Lung (tissue), 13 donors: Measurements from ENCODE around the gene NRROS. TPM values are rescaled to one million over a fixed set of nuclear protein-coding genes. Genes with fewer than 3 reads are reported as not detected.

ENCODE experiments used
- ATAC-seq: fragments of 200-7000 bp; cut with Tn5 transposase; one replicate; pipeline ENCODE4 v1.9.1; 2020; ENCODE audit warnings: moderate number of reproducible peaks; ENCODE audit not compliant: insufficient read depth, low FRiP score
- DNase-seq, 3 donors: peaks; one replicate each; pipeline ENCODE4 v3.0.0-alpha.2; 2013 to 2017
- H3K27ac ChIP-seq, 2 donors: one replicate each; pipeline ENCODE4 v1.5.1; 2013; ENCODE audit warnings: mild to moderate bottlenecking in 2 of 2, moderate library complexity in 2 of 2, control low read depth in 1 of 2, inconsistent platforms in 1 of 2, low read depth in 1 of 2, low read length in 1 of 2
- H3K27me3 ChIP-seq, 3 donors: one replicate each; pipeline ENCODE4 v1.5.1; 2013; ENCODE audit warnings: low read length in 2 of 3; ENCODE audit not compliant: control insufficient read depth in 3 of 3, insufficient read depth in 3 of 3
- H3K36me3 ChIP-seq, 4 donors: one replicate each; pipeline ENCODE4 v1.5.1; 2013; ENCODE audit warnings: low read length in 4 of 4, mild to moderate bottlenecking in 1 of 4, moderate library complexity in 1 of 4; ENCODE audit not compliant: control insufficient read depth in 4 of 4, insufficient read depth in 4 of 4
- H3K4me1 ChIP-seq, 5 donors: one replicate each; pipeline ENCODE4 v1.5.1; 2013; ENCODE audit warnings: low read length in 5 of 5, mild to moderate bottlenecking in 2 of 5, moderate library complexity in 1 of 5; ENCODE audit not compliant: control insufficient read depth in 5 of 5, insufficient read depth in 5 of 5
- H3K4me3 ChIP-seq: one replicate; pipeline ENCODE4 v1.5.1; 2013; ENCODE audit warnings: mild to moderate bottlenecking, control low read depth, moderate library complexity
- H3K9ac ChIP-seq, 2 donors: one replicate each; pipeline ENCODE4 v1.5.1; 2013; ENCODE audit warnings: low read length in 2 of 2, control low read depth in 1 of 2; ENCODE audit not compliant: insufficient read depth in 1 of 2
- H3K9me3 ChIP-seq, 4 donors: one replicate each; pipeline ENCODE4 v1.5.1; 2013; ENCODE audit warnings: low read length in 3 of 4, mild to moderate bottlenecking in 1 of 4, moderate library complexity in 1 of 4; ENCODE audit not compliant: control insufficient read depth in 4 of 4, insufficient read depth in 3 of 4
- CTCF ChIP-seq: IDR thresholded peaks from 2 replicates; pipeline ENCODE4 v1.5.1; 2012; ENCODE audit warnings: mild to moderate bottlenecking; ENCODE audit errors: control extremely low read depth, extremely low read depth
- WGBS, 2 donors: extraction: QIAGEN DNeasy Blood & Tissue Kit; methylation state at CpG; one replicate each; pipeline ENCODE4 v1.1.7; 2013; 5-methylcytosine and 5-hydroxymethylcytosine counted together
- polyA plus RNA-seq, 2 donors: library from polyadenylated mRNA; stranded (reverse); fragments of 200-250 nt; gene quantifications; one replicate each; pipeline ENCODE4 v1.2.1, GENCODE V29; 2013
- small RNA-seq: library from RNA; depleted of rRNA; stranded (forward); fragments of <200 nt; gene quantifications from one replicate; pipeline ENCODE3, GENCODE V24; 2014; ENCODE audit warnings: low replicate concordance
- total RNA-seq, 2 donors: library from RNA; depleted of rRNA in 1 of 2; stranded (reverse); fragments of >200 nt in 1 of 2; gene quantifications; one replicate each; pipeline ENCODE4 v1.2.1, GENCODE V29; 2014 to 2021
- donor health status: control.
- donor health status: control.
- donor health status: Bipolar disorder and iron deficiency.
- donor health status: healthy.
- donor health status: DM: yes; HTN: yes; CAD: no.

The NRROS gene
- total and polyA plus RNA-seq, 4 donors, result 6.6 to 17.6 (median 13.0) TPM

GRCh38 chr3:196707566-196707965 is 68.1 kb downstream of the NRROS start:
- Histone ChIP-seq H3K36me3 (no peaks in the 10 kb centered on the region), H3K27ac (no peak overlapping the region), H3K9me3 (no peaks in the 10 kb centered on the region), H3K4me1 (peaks cover 0 to 7% (median 0%) of the 10 kb centered on the region in 5 donors), H3K27me3 (no peaks in the 10 kb centered on the region), H3K4me3 (no peak overlapping the region), H3K9ac (no peak overlapping the region)
- no peak for TF ChIP-seq CTCF
- DNase-seq (no peak), ATAC-seq (no peak)
- 93 to 95% methylated on average over 8 of the region's 8 CpGs for WGBS, 2 donors

GRCh38 chr3:196708467-196708866 is 69.0 kb downstream of the NRROS start:
- Histone ChIP-seq H3K27ac (no peak overlapping the region), H3K27me3 (no peaks in the 10 kb centered on the region), H3K9ac (no peak overlapping the region), H3K9me3 (no peaks in the 10 kb centered on the region), H3K4me3 (no peak overlapping the region), H3K36me3 (no peaks in the 10 kb centered on the region), H3K4me1 (peaks cover 0 to 12% (median 0%) of the 10 kb centered on the region in 5 donors)
- ATAC-seq, result no peak
- TF ChIP-seq CTCF, result no peak
- 77 to 80% methylated on average over 7 of the region's 7 CpGs for WGBS, 2 donors
- no peak for DNase-seq

Small RNA genes within 50 kb of the gene (small RNA-seq; reads per million reads assigned to genes)
- gene RNU6-646P, result not detected

Other genes starting within 250 kb of the NRROS start
- gene UBXN7, start 207.3 kb upstream of the NRROS start, total RNA-seq, result 10 to 100 TPM; 36.0 to 45.8 TPM
- 10 to 100 TPM in 1 of 2 donors, 1 to 10 TPM in 1; 5.2 to 14.7 TPM for gene UBXN7, start 207.3 kb upstream of the NRROS start, polyA plus RNA-seq
- 10 to 100 TPM; 16.6 to 25.7 TPM for gene RNF168, start 135.9 kb upstream of the NRROS start, total RNA-seq
- 1 to 10 TPM; 7.2 to 9.4 TPM for gene RNF168, start 135.9 kb upstream of the NRROS start, polyA plus RNA-seq
- gene SMCO1, start 124.3 kb upstream of the NRROS start, total RNA-seq, result not detected
- not detected for gene SMCO1, start 124.3 kb upstream of the NRROS start, polyA plus RNA-seq
- 1 to 10 TPM; 6.3 to 9.5 TPM for gene WDR53, start 71.1 kb upstream of the NRROS start, total RNA-seq
- 10 to 100 TPM in 1 of 2 donors, 1 to 10 TPM in 1; 9.5 to 17.4 TPM for gene WDR53, start 71.1 kb upstream of the NRROS start, polyA plus RNA-seq
- 10 to 100 TPM in 1 of 2 donors, 1 to 10 TPM in 1; 7.0 to 10.2 TPM for gene FBXO45, start 71.0 kb upstream of the NRROS start, total RNA-seq
- 1 to 10 TPM; 3.7 to 4.8 TPM for gene FBXO45, start 71.0 kb upstream of the NRROS start, polyA plus RNA-seq
- gene CEP19, start 72.6 kb downstream of the NRROS start, total RNA-seq, result 1 to 10 TPM; 3.1 to 4.3 TPM
- 1 to 10 TPM in 1 of 2 donors, under 1 TPM in 1; 0.93 to 1.7 TPM for gene CEP19, start 72.6 kb downstream of the NRROS start, polyA plus RNA-seq
- 10 to 100 TPM; 20.3 to 20.4 TPM for gene PIGX, start 72.7 kb downstream of the NRROS start, total RNA-seq
- gene PIGX, start 72.7 kb downstream of the NRROS start, polyA plus RNA-seq, result 10 to 100 TPM in 1 of 2 donors, 1 to 10 TPM in 1; 8.4 to 10.7 TPM
- 10 to 100 TPM; 69.6 to 81.4 TPM for gene PAK2, start 100.2 kb downstream of the NRROS start, total RNA-seq
- 10 to 100 TPM; 23.7 to 40.6 TPM for gene PAK2, start 100.2 kb downstream of the NRROS start, polyA plus RNA-seq
- gene SENP5, start 228.2 kb downstream of the NRROS start, total RNA-seq, result 10 to 100 TPM; 26.6 to 55.7 TPM
- gene SENP5, start 228.2 kb downstream of the NRROS start, polyA plus RNA-seq, result 10 to 100 TPM in 1 of 2 donors, 1 to 10 TPM in 1; 7.7 to 10.8 TPM